GM19099 (cell line): ENCODE measurements around the gene BFAR.
A peak's percentile ranks its signal among the peaks of the same experiment; 100 is the strongest.

Experiments
- POLR2A ChIP-seq: IDR thresholded peaks from 3 replicates; pipeline ENCODE4 v1.6.1; 2011; ENCODE audit warnings: low read depth; ENCODE audit not compliant: insufficient read length; ENCODE audit errors: extremely low read depth

BFAR gene

GRCh38 chr16:14632693-14633569 lies at the start of gene BFAR:
Gene BFAR, plus strand, starts transcription at chr16:14632951. Its CDS starts 11,396 bp downstream, at chr16:14644347.
- peak; percentile 99 for TF ChIP-seq POLR2A

GRCh38 chr16:14585287-14585686 lies 47.5 kb upstream of the BFAR start:
- no peak for TF ChIP-seq POLR2A

- no peak for TF ChIP-seq POLR2A
Measured at GRCh38 chr16:14586637-14587305, 46.0 kb upstream of the BFAR start.

GRCh38 chr16:14600164-14600563 lies 32.6 kb upstream of the BFAR start:
- TF ChIP-seq POLR2A: no peak

- no peak for TF ChIP-seq POLR2A
Measured at GRCh38 chr16:14602443-14602963, 30.2 kb upstream of the BFAR start.

- TF ChIP-seq POLR2A: no peak
Measured at GRCh38 chr16:14606102-14606501, 26.6 kb upstream of the BFAR start.

GRCh38 chr16:14608111-14608566 lies 24.6 kb upstream of the BFAR start:
- TF ChIP-seq POLR2A: no peak

GRCh38 chr16:14608604-14609003 lies 24.1 kb upstream of the BFAR start:
- no peak for TF ChIP-seq POLR2A

- TF ChIP-seq POLR2A: no peak
Measured at GRCh38 chr16:14609716-14610115, 23.0 kb upstream of the BFAR start.

GRCh38 chr16:14611660-14612059 lies 21.1 kb upstream of the BFAR start:
- TF ChIP-seq POLR2A: no peak

GRCh38 chr16:14613991-14614390 lies 18.8 kb upstream of the BFAR start:
- no peak for TF ChIP-seq POLR2A

- TF ChIP-seq POLR2A: no peak
Measured at GRCh38 chr16:14616280-14616679, 16.5 kb upstream of the BFAR start.

- TF ChIP-seq POLR2A: no peak
Measured at GRCh38 chr16:14618566-14618965, 14.2 kb upstream of the BFAR start.

GRCh38 chr16:14627078-14627477 lies 5.7 kb upstream of the BFAR start:
- no peak for TF ChIP-seq POLR2A

GRCh38 chr16:14628806-14629611 lies 3.7 kb upstream of the BFAR start:
- TF ChIP-seq POLR2A: no peak

GRCh38 chr16:14629612-14629918 lies 3.2 kb upstream of the BFAR start:
- TF ChIP-seq POLR2A: no peak
